Measurements from ENCODE around the gene FRY. TPM values are rescaled to one million over a fixed set of nuclear protein-coding genes. Genes with fewer than 3 reads are reported as not detected.

The FRY gene
- total and polyA plus RNA-seq, 10 donors: 0.80 to 30.0 (median 23.5) TPM

GRCh38 chr13:32134241-32135055 is 102.9 kb downstream of the FRY start:
- intact Hi-C loops (cut with DNase I; ENCODE audit: low total_unique reads): no loop called here
- H3K36me3 ChIP-seq: peaks cover 0 to 52% (median 0%) of the 10 kb centered on the region in 6 donors
- H3K27ac ChIP-seq: no peak overlapping the region
- TF ChIP-seq POLR2A (IDR thresholded peaks at IDR 0.05): no peak
- TF ChIP-seq POLR2AphosphoS5 (IDR thresholded peaks at IDR 0.05): no peak
- TF ChIP-seq, protein P1, sequence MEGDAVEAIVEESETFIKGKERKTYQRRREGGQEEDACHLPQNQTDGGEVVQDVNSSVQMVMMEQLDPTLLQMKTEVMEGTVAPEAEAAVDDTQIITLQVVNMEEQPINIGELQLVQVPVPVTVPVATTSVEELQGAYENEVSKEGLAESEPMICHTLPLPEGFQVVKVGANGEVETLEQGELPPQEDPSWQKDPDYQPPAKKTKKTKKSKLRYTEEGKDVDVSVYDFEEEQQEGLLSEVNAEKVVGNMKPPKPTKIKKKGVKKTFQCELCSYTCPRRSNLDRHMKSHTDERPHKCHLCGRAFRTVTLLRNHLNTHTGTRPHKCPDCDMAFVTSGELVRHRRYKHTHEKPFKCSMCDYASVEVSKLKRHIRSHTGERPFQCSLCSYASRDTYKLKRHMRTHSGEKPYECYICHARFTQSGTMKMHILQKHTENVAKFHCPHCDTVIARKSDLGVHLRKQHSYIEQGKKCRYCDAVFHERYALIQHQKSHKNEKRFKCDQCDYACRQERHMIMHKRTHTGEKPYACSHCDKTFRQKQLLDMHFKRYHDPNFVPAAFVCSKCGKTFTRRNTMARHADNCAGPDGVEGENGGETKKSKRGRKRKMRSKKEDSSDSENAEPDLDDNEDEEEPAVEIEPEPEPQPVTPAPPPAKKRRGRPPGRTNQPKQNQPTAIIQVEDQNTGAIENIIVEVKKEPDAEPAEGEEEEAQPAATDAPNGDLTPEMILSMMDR (IDR thresholded peaks at IDR 0.05 in 8 of 11, conservative IDR thresholded peaks at IDR 0.05 in 3 of 11): no peak
- no peak overlapping the region for H3K4me3 ChIP-seq
- whole genome bisulfite sequencing, 5 donors: 71 to 85% (median 79%) methylated on average over 5 of the region's 5 CpGs
- H3K9me3 ChIP-seq: no peaks in the 10 kb centered on the region
- H3K4me1 ChIP-seq: no peaks in the 10 kb centered on the region
- no peak for DNase-seq
- H3K27me3 ChIP-seq (replicated peaks in 1 of 7): no peaks in the 10 kb centered on the region

DNA sequence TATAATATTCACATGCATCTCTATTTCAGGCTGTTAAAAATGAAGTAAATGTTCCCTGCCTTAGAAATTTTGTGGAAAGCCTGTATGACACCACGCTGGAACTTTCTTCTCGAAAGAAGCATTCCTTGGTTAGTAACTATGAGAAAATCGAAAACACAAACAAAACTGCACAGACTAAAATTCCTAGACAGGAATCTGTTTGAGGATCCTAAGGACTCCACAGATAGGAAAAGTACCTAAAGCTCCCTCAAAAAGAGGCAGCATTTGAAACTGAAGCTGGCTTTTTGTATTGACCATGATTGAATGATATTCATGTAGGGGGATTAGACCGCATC is 103.4 kb downstream of the FRY start:
- Histone ChIP-seq H3K9me3 (no peaks in the 10 kb centered on the region), H3K4me1 (no peaks in the 10 kb centered on the region), H3K36me3 (peaks cover 0 to 52% (median 0%) of the 10 kb centered on the region in 6 donors), H3K27ac (no peak overlapping the region), H3K4me3 (no peak overlapping the region), H3K27me3 (replicated peaks in 1 of 7) (no peaks in the 10 kb centered on the region)
- WGBS, 5 donors: 86 to 90% (median 88%) methylated on average over 4 of the region's 4 CpGs
- DNase-seq: no peak
- intact Hi-C loops (cut with DNase I; ENCODE audit: low total_unique reads): no loop called here
- TF ChIP-seq POLR2A (IDR thresholded peaks at IDR 0.05): no peak
- TF ChIP-seq POLR2AphosphoS5 (IDR thresholded peaks at IDR 0.05): no peak
- TF ChIP-seq, protein P1 (IDR thresholded peaks at IDR 0.05 in 8 of 11, conservative IDR thresholded peaks at IDR 0.05 in 3 of 11): no peak

DNA sequence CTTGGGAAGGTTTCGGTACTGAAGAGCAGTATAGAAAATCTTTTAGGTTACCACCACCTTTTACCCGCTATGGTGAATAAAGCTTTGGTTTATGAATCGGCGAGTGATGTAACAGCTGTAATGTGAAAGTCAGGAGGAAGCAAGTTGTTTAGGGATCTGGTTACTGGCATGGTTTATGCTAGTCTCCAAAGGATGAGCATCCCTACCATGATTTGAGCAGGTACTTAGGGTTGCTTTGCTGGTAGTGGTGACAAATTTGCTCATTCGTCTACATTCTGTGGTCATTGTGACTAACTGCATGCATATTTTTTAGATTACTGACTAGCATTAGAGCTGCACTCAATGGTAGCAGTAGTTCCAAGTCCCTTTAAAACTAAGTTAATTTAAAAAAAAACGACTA is 104.1 kb downstream of the FRY start:
- intact Hi-C loops (cut with DNase I; ENCODE audit: low total_unique reads): no loop called here
- TF ChIP-seq, protein P1 (IDR thresholded peaks at IDR 0.05 in 8 of 11, conservative IDR thresholded peaks at IDR 0.05 in 3 of 11): no peak
- no peak for TF ChIP-seq POLR2AphosphoS5 (IDR thresholded peaks at IDR 0.05)
- no peak for DNase-seq
- Histone ChIP-seq H3K36me3 (peaks cover 0 to 52% (median 0%) of the 10 kb centered on the region in 6 donors), H3K4me3 (no peak overlapping the region), H3K9me3 (no peaks in the 10 kb centered on the region), H3K27ac (no peak overlapping the region), H3K27me3 (replicated peaks in 1 of 7) (no peaks in the 10 kb centered on the region), H3K4me1 (no peaks in the 10 kb centered on the region)
- 89 to 96% (median 93%) methylated on average over 6 of the region's 6 CpGs for WGBS, 5 donors

DNA sequence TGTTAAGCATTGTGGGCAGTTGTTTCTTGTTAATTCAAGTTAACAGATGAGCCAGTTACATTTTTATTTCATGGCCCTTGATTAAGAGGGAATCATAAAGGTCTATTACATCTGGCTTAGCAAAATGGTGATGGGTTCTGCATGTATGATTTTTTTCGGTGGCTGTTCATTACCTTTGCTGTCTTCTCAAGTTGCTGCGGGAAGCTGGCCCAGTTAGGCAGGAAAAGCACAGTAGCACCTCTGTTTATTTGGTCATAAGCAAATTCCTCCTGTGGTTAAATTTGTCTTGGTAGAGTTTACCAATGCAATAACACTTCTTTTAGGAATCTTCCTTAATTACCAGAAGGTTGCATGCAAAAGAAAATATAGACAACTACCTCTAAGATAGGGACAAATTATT is 104.5 kb downstream of the FRY start:
- Histone ChIP-seq H3K9me3 (no peaks in the 10 kb centered on the region), H3K4me3 (no peak overlapping the region), H3K36me3 (peaks cover 0 to 48% (median 0%) of the 10 kb centered on the region in 6 donors), H3K27me3 (replicated peaks in 1 of 7) (no peaks in the 10 kb centered on the region), H3K4me1 (no peaks in the 10 kb centered on the region), H3K27ac (no peak overlapping the region)
- intact Hi-C loops (cut with DNase I; ENCODE audit: low total_unique reads): no loop called here
- no peak for DNase-seq
- WGBS, 5 donors: 69 to 98% (median 89%) methylated on average over 2 of the region's 2 CpGs
- TF ChIP-seq POLR2AphosphoS5 (IDR thresholded peaks at IDR 0.05): no peak
